HL-60 (cell line): ENCODE measurements around the gene KLHDC4.

Source experiments
- DNase-seq, 2 experiments: peaks; one replicate each; pipeline ENCODE4 v3.0.0-alpha.2; 2010 to 2020; ENCODE audit warnings: low read depth in 1 of 2, low spot score in 1 of 2
- H3K27ac ChIP-seq: fragments of 250-450 bp; sonication (Bioruptor Pico); replicated peaks from 2 replicates; pipeline ENCODE4 v1.5.1; 2020; ENCODE audit warnings: mild to moderate bottlenecking, moderate library complexity
- H3K27me3 ChIP-seq: fragments of 250-450 bp; sonication (Bioruptor Pico); 2 replicates; pipeline ENCODE4 v1.5.1; 2021; ENCODE audit warnings: mild to moderate bottlenecking, moderate library complexity; ENCODE audit not compliant: insufficient read depth, poor library complexity, severe bottlenecking
- H3K4me3 ChIP-seq: replicated peaks from 2 replicates; pipeline ENCODE4 v1.5.1; 2011; ENCODE audit warnings: mild to moderate bottlenecking, control low read depth, low read length; ENCODE audit not compliant: insufficient read depth
- GABPA ChIP-seq: IDR thresholded peaks from 2 replicates; pipeline ENCODE4 v1.6.1; 2012; ENCODE audit warnings: low read depth
- POLR2AphosphoS5 ChIP-seq: IDR thresholded peaks from 2 replicates; pipeline ENCODE4 v1.6.1; 2012; ENCODE audit warnings: low read depth
- SPI1 ChIP-seq: IDR thresholded peaks from 2 replicates; pipeline ENCODE4 v1.6.1; 2012; ENCODE audit warnings: low read depth, mild to moderate bottlenecking, borderline replicate concordance
- TF ChIP-seq, protein P1 (sequence below): IDR thresholded peaks from one replicate; pipeline ENCODE4 v1.5.1; 2011; ENCODE audit warnings: low read length, control low read depth, inconsistent platforms; ENCODE audit not compliant: insufficient read depth
- TF ChIP-seq, protein P2 (sequence below): IDR thresholded peaks from 2 replicates; pipeline ENCODE4 v1.6.1; 2012; ENCODE audit warnings: low read depth; ENCODE audit not compliant: insufficient replicate concordance

KLHDC4 gene

DNA sequence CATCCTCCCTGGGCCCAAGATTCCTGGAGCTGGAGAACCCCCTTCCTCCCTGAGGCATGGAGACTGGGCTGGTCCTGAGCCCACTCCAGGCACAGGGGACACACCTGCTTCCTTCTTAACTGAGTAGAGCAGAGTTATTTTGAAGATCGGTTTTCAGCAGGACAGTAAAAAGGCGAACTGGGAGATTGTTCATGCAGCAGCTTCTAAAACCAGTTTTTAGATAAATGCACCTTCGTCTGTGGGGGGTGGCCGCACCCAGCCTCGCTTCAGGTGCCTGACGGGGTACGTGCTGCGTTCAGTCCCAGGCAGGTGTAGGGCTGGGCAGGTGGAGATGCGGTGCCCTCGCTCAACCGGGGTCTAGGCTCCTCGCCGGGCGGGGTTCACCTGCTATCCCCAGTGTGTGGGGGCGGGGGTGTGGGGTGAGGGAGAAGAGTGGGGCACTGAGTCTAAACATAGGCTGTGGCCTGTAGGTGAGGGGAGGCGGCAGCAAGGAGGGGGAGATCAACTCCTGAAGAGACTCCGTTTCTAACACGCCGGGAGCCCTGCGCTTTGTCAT is 94.0 kb downstream of the KLHDC4 start:
- Histone ChIP-seq H3K27me3 (no peaks in the 10 kb centered on the region), H3K27ac (no peak overlapping the region), H3K4me3 (no peak overlapping the region)
- DNase-seq, result no peak
- TF ChIP-seq POLR2AphosphoS5 (no peak), GABPA (no peak), SPI1 (no peak)
- TF ChIP-seq, protein P1, sequence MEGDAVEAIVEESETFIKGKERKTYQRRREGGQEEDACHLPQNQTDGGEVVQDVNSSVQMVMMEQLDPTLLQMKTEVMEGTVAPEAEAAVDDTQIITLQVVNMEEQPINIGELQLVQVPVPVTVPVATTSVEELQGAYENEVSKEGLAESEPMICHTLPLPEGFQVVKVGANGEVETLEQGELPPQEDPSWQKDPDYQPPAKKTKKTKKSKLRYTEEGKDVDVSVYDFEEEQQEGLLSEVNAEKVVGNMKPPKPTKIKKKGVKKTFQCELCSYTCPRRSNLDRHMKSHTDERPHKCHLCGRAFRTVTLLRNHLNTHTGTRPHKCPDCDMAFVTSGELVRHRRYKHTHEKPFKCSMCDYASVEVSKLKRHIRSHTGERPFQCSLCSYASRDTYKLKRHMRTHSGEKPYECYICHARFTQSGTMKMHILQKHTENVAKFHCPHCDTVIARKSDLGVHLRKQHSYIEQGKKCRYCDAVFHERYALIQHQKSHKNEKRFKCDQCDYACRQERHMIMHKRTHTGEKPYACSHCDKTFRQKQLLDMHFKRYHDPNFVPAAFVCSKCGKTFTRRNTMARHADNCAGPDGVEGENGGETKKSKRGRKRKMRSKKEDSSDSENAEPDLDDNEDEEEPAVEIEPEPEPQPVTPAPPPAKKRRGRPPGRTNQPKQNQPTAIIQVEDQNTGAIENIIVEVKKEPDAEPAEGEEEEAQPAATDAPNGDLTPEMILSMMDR, result no peak
- TF ChIP-seq, protein P2, sequence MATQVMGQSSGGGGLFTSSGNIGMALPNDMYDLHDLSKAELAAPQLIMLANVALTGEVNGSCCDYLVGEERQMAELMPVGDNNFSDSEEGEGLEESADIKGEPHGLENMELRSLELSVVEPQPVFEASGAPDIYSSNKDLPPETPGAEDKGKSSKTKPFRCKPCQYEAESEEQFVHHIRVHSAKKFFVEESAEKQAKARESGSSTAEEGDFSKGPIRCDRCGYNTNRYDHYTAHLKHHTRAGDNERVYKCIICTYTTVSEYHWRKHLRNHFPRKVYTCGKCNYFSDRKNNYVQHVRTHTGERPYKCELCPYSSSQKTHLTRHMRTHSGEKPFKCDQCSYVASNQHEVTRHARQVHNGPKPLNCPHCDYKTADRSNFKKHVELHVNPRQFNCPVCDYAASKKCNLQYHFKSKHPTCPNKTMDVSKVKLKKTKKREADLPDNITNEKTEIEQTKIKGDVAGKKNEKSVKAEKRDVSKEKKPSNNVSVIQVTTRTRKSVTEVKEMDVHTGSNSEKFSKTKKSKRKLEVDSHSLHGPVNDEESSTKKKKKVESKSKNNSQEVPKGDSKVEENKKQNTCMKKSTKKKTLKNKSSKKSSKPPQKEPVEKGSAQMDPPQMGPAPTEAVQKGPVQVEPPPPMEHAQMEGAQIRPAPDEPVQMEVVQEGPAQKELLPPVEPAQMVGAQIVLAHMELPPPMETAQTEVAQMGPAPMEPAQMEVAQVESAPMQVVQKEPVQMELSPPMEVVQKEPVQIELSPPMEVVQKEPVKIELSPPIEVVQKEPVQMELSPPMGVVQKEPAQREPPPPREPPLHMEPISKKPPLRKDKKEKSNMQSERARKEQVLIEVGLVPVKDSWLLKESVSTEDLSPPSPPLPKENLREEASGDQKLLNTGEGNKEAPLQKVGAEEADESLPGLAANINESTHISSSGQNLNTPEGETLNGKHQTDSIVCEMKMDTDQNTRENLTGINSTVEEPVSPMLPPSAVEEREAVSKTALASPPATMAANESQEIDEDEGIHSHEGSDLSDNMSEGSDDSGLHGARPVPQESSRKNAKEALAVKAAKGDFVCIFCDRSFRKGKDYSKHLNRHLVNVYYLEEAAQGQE, result no peak

- H3K27ac ChIP-seq, result no peak overlapping the region
- no peaks in the 10 kb centered on the region for H3K27me3 ChIP-seq
- H3K4me3 ChIP-seq, result no peak overlapping the region
- TF ChIP-seq GABPA (no peak), POLR2AphosphoS5 (no peak), SPI1 (no peak)
- TF ChIP-seq, protein P1, result no peak
- TF ChIP-seq, protein P2, result no peak
- no peak for DNase-seq
Measured at GRCh38 chr16:87671221-87671620, 94.6 kb downstream of the KLHDC4 start.

DNA sequence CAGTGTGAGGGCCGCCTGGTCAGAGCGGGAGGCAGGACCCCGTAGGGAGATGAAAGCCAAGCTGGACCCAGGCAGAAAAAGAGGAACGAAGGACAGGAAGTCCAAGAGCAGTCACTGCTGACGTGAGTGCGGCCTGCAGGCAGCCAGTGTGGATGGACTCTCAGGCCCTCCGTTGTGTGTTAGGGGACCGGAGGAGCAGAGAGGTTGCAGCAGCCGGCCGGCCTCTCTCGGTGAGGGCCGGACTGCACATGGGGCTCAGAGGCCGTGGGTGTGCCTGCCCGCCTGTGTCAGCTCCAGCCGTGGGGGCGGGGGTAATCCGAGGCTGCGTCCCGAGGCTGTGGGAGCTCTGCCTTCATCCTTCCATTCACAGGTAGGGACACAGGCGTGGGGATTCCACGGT is 96.1 kb downstream of the KLHDC4 start:
- no peak overlapping the region for H3K4me3 ChIP-seq
- TF ChIP-seq POLR2AphosphoS5, result no peak
- TF ChIP-seq, protein P2, result no peak
- no peak for TF ChIP-seq SPI1
- TF ChIP-seq, protein P1, result no peak
- TF ChIP-seq GABPA, result no peak
- no peak overlapping the region for H3K27ac ChIP-seq
- H3K27me3 ChIP-seq, result no peaks in the 10 kb centered on the region
- no peak for DNase-seq
